WTC11 (cell line): ENCODE measurements around the gene SVOPL. TPM values are rescaled to one million over a fixed set of nuclear protein-coding genes. Genes with fewer than 3 reads are reported as not detected.

ENCODE experiments used
- ATAC-seq: fragments of 200-7000 bp; cut with Tn5 transposase; 2 replicates; pipeline ENCODE4 v1.10.0; 2021; ENCODE audit warnings: mild to moderate bottlenecking, moderate library complexity
- CTCF ChIA-PET: fragments of 300-600 bp; sonication (Branson Sonifier 250); formaldehyde crosslinking; loops from one replicate; lab custom pipeline; 2021; ENCODE audit warnings: antibody characterized with exemption; lab: Charles Lee
- POLR2A ChIA-PET: fragments of 350-600 bp; sonication (Branson Sonifier 250); formaldehyde crosslinking; loops from one replicate; lab custom pipeline; 2021; ENCODE audit warnings: antibody characterized with exemption; lab: Charles Lee
- DNase-seq: peaks from one replicate; pipeline ENCODE4 v3.0.0; 2021; ENCODE audit warnings: low spot score
- H3K27ac Mint-ChIP-seq: 2 replicates; pipeline ENCODE4 v1.8.0; 2021; ENCODE audit warnings: mixed read lengths
- H3K27me3 Mint-ChIP-seq: 2 replicates; pipeline ENCODE4 v1.8.0; 2021; ENCODE audit warnings: low read depth, mild to moderate bottlenecking, moderate library complexity, mixed read lengths
- H3K36me3 Mint-ChIP-seq: 2 replicates; pipeline ENCODE4 v1.8.0; 2021; ENCODE audit warnings: mixed read lengths
- H3K4me1 Mint-ChIP-seq: 2 replicates; pipeline ENCODE4 v1.8.0; 2022; ENCODE audit warnings: mixed read lengths
- H3K4me3 Mint-ChIP-seq: 2 replicates; pipeline ENCODE4 v1.8.0; 2021; ENCODE audit warnings: mild to moderate bottlenecking, moderate library complexity, mixed read lengths
- H3K9me3 Mint-ChIP-seq: 2 replicates; pipeline ENCODE4 v1.8.0; 2021; ENCODE audit warnings: mixed read lengths
- ATF1 ChIP-seq: sonication (generic); formaldehyde crosslinking; IDR thresholded peaks from 2 replicates; pipeline ENCODE4 v1.8.1; 2023; ENCODE audit warnings: mild to moderate bottlenecking, moderate library complexity, missing genetic modification reagents
- ESRRA ChIP-seq: sonication (generic); formaldehyde crosslinking; IDR thresholded peaks from 2 replicates; pipeline ENCODE4 v1.8.1; 2022; ENCODE audit warnings: mild to moderate bottlenecking, missing genetic modification reagents, borderline replicate concordance
- ETV6 ChIP-seq: sonication (generic); formaldehyde crosslinking; IDR thresholded peaks from 2 replicates; pipeline ENCODE4 v1.8.1; 2022; ENCODE audit warnings: mild to moderate bottlenecking, missing genetic modification reagents
- FOXJ3 ChIP-seq: sonication (generic); formaldehyde crosslinking; IDR thresholded peaks from 2 replicates; pipeline ENCODE4 v1.9.0; 2021; ENCODE audit warnings: missing genetic modification reagents, mild to moderate bottlenecking, borderline replicate concordance
- IRF2 ChIP-seq: sonication (generic); formaldehyde crosslinking; IDR thresholded peaks from 2 replicates; pipeline ENCODE4 v1.8.0; 2022; ENCODE audit warnings: low read depth, missing genetic modification reagents, borderline replicate concordance
- JUN ChIP-seq: sonication (generic); formaldehyde crosslinking; IDR thresholded peaks from 2 replicates; pipeline ENCODE4 v1.8.0; 2023; ENCODE audit warnings: mild to moderate bottlenecking, missing genetic modification reagents
- MXD4 ChIP-seq: fragments of 250-450 bp; sonication (Bioruptor Pico); IDR thresholded peaks from 2 replicates; pipeline ENCODE4 v1.8.0; 2021; ENCODE audit warnings: mild to moderate bottlenecking, moderate library complexity, borderline replicate concordance
- NFATC4 ChIP-seq: fragments of 250-450 bp; sonication (Bioruptor Pico); IDR thresholded peaks from 2 replicates; pipeline ENCODE4 v1.9.0; 2021; ENCODE audit warnings: mild to moderate bottlenecking
- NR2C2 ChIP-seq: sonication (generic); formaldehyde crosslinking; IDR thresholded peaks from 2 replicates; pipeline ENCODE4 v1.8.0; 2022; ENCODE audit warnings: mild to moderate bottlenecking, missing genetic modification reagents
- OVOL2 ChIP-seq: fragments of 250-450 bp; sonication (Bioruptor Pico); IDR thresholded peaks from 2 replicates; pipeline ENCODE4 v1.9.0; 2021; ENCODE audit warnings: mild to moderate bottlenecking, borderline replicate concordance
- RORB ChIP-seq: fragments of 250-450 bp; sonication (Bioruptor Pico); IDR thresholded peaks from 2 replicates; pipeline ENCODE4 v1.9.0; 2021; ENCODE audit warnings: mild to moderate bottlenecking
- TCF7 ChIP-seq: sonication (generic); formaldehyde crosslinking; IDR thresholded peaks from 2 replicates; pipeline ENCODE4 v1.8.0; 2022; ENCODE audit warnings: mild to moderate bottlenecking, low read depth, missing genetic modification reagents, moderate library complexity
- TEAD4 ChIP-seq: sonication (generic); formaldehyde crosslinking; IDR thresholded peaks from 2 replicates; pipeline ENCODE4 v1.8.0; 2022; ENCODE audit warnings: mild to moderate bottlenecking, missing genetic modification reagents
- TP53 ChIP-seq: sonication (generic); formaldehyde crosslinking; IDR thresholded peaks from 2 replicates; pipeline ENCODE4 v1.8.1; 2023; ENCODE audit warnings: mild to moderate bottlenecking, missing genetic modification reagents
- ZBTB21 ChIP-seq: sonication (generic); formaldehyde crosslinking; IDR thresholded peaks from 2 replicates; pipeline ENCODE4 v1.8.1; 2023; ENCODE audit warnings: mild to moderate bottlenecking, missing genetic modification reagents, borderline replicate concordance
- ZNF121 ChIP-seq: sonication (generic); formaldehyde crosslinking; IDR thresholded peaks from 2 replicates; pipeline ENCODE4 v1.8.0; 2023; ENCODE audit warnings: missing genetic modification reagents
- ZNF138 ChIP-seq: sonication (generic); formaldehyde crosslinking; conservative IDR thresholded peaks from 2 replicates; pipeline ENCODE4 v1.8.1; 2022; ENCODE audit warnings: mild to moderate bottlenecking, moderate library complexity, missing genetic modification reagents
- ZNF396 ChIP-seq: fragments of 250-450 bp; sonication (Bioruptor Pico); IDR thresholded peaks from 2 replicates; pipeline ENCODE4 v1.8.0; 2021; ENCODE audit warnings: mild to moderate bottlenecking, moderate library complexity, borderline replicate concordance
- ZNF423 ChIP-seq: fragments of 250-450 bp; sonication (Bioruptor Pico); IDR thresholded peaks from 2 replicates; pipeline ENCODE4 v2.1.2; 2022; ENCODE audit warnings: mild to moderate bottlenecking, moderate library complexity
- total RNA-seq: library from RNA; stranded (reverse); gene quantifications from 3 replicates; pipeline ENCODE4 v1.2.3, GENCODE V29; 2021
- TF ChIP-seq, protein P1 (sequence below): sonication (generic); formaldehyde crosslinking; IDR thresholded peaks from 2 replicates; pipeline ENCODE4 v1.8.0; 2022; ENCODE audit warnings: mild to moderate bottlenecking, missing genetic modification reagents
- TF ChIP-seq, protein P2 (sequence below): sonication (generic); formaldehyde crosslinking; IDR thresholded peaks from 2 replicates; pipeline ENCODE4 v1.8.0; 2023; ENCODE audit warnings: mild to moderate bottlenecking, missing genetic modification reagents
- TF ChIP-seq, protein P3 (sequence below): sonication (generic); formaldehyde crosslinking; IDR thresholded peaks from 2 replicates; pipeline ENCODE4 v1.8.0; 2022; ENCODE audit warnings: mild to moderate bottlenecking, missing genetic modification reagents
- TF ChIP-seq, protein P4 (sequence below): sonication (generic); formaldehyde crosslinking; IDR thresholded peaks from 2 replicates; pipeline ENCODE4 v1.8.1; 2023; ENCODE audit warnings: mild to moderate bottlenecking, moderate library complexity, missing genetic modification reagents
- TF ChIP-seq, protein P5 (sequence below): fragments of 250-450 bp; sonication (Bioruptor Pico); IDR thresholded peaks from 2 replicates; pipeline ENCODE4 v2.1.2; 2022; ENCODE audit warnings: mild to moderate bottlenecking, moderate library complexity
- TF ChIP-seq, protein P6 (sequence below): sonication (generic); formaldehyde crosslinking; conservative IDR thresholded peaks from 2 replicates; pipeline ENCODE4 v1.8.1; 2022; ENCODE audit warnings: mild to moderate bottlenecking, missing genetic modification reagents
- TF ChIP-seq, protein P7 (sequence below): sonication (generic); formaldehyde crosslinking; IDR thresholded peaks from 2 replicates; pipeline ENCODE4 v1.8.1; 2023; ENCODE audit warnings: mild to moderate bottlenecking, missing genetic modification reagents
- TF ChIP-seq, protein P8 (sequence below): sonication (generic); formaldehyde crosslinking; IDR thresholded peaks from 2 replicates; pipeline ENCODE4 v1.8.1; 2022; ENCODE audit warnings: low read depth, missing genetic modification reagents, borderline replicate concordance

The SVOPL gene
- total RNA-seq, 1 experiment from 2014 or later = 1.9 TPM

DNA sequence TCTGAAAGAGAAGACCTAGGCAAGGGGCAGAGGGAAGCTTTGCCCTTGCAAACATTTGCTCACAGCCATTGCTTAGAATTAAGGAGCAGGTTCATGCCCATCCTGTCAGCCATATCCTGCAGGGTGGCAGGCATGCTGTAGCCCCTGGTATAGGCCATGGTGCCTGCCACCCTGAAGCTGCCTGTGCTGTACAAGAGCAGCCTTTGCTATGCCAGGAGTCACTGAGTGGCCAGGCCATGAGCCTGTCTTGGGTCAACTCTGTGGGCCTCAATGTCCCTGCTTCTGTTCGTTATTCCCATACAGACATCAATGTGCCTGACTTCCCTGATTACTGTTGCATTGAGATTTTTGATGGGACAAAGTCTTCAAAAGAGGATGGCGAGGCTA is 368 bp upstream of the SVOPL start:
- Mint-ChIP-seq H3K4me3 (no peak overlapping the region), H3K36me3 (no peaks in the 10 kb centered on the region), H3K4me1 (peaks cover 3% of the 10 kb centered on the region)
- CTCF ChIA-PET = interaction anchor here (0.6 kb wide), 1 partner anchor 16 kb away, joined by 3 read pairs; no protein-coding TSS in a partner anchor
- TF ChIP-seq IRF2 (CRISPR knock-in tag) (no peak), ZNF423 (no peak), ZNF396 (CRISPR knock-in tag) (no peak), TCF7 (CRISPR knock-in tag) (no peak), ZNF138 (CRISPR knock-in tag) (no peak), NFATC4 (CRISPR knock-in tag) (no peak), JUN (no peak), ATF1 (CRISPR knock-in tag) (no peak), ZBTB21 (CRISPR knock-in tag) (no peak), RORB (CRISPR knock-in tag) (no peak), TP53 (CRISPR knock-in tag) (no peak), OVOL2 (CRISPR knock-in tag) (no peak), TEAD4 (CRISPR knock-in tag) (no peak)
- TF ChIP-seq, protein P1, sequence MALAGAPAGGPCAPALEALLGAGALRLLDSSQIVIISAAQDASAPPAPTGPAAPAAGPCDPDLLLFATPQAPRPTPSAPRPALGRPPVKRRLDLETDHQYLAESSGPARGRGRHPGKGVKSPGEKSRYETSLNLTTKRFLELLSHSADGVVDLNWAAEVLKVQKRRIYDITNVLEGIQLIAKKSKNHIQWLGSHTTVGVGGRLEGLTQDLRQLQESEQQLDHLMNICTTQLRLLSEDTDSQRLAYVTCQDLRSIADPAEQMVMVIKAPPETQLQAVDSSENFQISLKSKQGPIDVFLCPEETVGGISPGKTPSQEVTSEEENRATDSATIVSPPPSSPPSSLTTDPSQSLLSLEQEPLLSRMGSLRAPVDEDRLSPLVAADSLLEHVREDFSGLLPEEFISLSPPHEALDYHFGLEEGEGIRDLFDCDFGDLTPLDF (CRISPR knock-in tag) = no peak
- TF ChIP-seq, protein P2, sequence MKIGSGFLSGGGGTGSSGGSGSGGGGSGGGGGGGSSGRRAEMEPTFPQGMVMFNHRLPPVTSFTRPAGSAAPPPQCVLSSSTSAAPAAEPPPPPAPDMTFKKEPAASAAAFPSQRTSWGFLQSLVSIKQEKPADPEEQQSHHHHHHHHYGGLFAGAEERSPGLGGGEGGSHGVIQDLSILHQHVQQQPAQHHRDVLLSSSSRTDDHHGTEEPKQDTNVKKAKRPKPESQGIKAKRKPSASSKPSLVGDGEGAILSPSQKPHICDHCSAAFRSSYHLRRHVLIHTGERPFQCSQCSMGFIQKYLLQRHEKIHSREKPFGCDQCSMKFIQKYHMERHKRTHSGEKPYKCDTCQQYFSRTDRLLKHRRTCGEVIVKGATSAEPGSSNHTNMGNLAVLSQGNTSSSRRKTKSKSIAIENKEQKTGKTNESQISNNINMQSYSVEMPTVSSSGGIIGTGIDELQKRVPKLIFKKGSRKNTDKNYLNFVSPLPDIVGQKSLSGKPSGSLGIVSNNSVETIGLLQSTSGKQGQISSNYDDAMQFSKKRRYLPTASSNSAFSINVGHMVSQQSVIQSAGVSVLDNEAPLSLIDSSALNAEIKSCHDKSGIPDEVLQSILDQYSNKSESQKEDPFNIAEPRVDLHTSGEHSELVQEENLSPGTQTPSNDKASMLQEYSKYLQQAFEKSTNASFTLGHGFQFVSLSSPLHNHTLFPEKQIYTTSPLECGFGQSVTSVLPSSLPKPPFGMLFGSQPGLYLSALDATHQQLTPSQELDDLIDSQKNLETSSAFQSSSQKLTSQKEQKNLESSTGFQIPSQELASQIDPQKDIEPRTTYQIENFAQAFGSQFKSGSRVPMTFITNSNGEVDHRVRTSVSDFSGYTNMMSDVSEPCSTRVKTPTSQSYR (CRISPR knock-in tag) = no peak
- TF ChIP-seq, protein P3, sequence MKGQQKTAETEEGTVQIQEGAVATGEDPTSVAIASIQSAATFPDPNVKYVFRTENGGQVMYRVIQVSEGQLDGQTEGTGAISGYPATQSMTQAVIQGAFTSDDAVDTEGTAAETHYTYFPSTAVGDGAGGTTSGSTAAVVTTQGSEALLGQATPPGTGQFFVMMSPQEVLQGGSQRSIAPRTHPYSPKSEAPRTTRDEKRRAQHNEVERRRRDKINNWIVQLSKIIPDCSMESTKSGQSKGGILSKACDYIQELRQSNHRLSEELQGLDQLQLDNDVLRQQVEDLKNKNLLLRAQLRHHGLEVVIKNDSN (CRISPR knock-in tag) = no peak
- TF ChIP-seq, protein P4, sequence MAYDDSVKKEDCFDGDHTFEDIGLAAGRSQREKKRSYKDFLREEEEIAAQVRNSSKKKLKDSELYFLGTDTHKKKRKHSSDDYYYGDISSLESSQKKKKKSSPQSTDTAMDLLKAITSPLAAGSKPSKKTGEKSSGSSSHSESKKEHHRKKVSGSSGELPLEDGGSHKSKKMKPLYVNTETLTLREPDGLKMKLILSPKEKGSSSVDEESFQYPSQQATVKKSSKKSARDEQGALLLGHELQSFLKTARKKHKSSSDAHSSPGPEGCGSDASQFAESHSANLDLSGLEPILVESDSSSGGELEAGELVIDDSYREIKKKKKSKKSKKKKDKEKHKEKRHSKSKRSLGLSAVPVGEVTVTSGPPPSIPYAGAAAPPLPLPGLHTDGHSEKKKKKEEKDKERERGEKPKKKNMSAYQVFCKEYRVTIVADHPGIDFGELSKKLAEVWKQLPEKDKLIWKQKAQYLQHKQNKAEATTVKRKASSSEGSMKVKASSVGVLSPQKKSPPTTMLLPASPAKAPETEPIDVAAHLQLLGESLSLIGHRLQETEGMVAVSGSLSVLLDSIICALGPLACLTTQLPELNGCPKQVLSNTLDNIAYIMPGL = no peak
- TF ChIP-seq, protein P5, sequence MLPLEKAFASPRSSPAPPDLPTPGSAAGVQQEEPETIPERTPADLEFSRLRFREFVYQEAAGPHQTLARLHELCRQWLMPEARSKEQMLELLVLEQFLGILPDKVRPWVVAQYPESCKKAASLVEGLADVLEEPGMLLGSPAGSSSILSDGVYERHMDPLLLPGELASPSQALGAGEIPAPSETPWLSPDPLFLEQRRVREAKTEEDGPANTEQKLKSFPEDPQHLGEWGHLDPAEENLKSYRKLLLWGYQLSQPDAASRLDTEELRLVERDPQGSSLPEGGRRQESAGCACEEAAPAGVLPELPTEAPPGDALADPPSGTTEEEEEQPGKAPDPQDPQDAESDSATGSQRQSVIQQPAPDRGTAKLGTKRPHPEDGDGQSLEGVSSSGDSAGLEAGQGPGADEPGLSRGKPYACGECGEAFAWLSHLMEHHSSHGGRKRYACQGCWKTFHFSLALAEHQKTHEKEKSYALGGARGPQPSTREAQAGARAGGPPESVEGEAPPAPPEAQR = no peak
- TF ChIP-seq, all 79 proteins: peak for 0
- Mint-ChIP-seq H3K9me3 (no peaks in the 10 kb centered on the region; the same call in 1 of the 2 replicates), H3K27ac (no peak overlapping the region), H3K27me3 (no peaks in the 10 kb centered on the region)
- POLR2A ChIA-PET = interaction anchor here (0.7 kb wide), 1 partner anchor 104 kb away, joined by 3 read pairs; no protein-coding TSS in a partner anchor
- ATAC-seq (no peak), DNase-seq (no peak)

DNA sequence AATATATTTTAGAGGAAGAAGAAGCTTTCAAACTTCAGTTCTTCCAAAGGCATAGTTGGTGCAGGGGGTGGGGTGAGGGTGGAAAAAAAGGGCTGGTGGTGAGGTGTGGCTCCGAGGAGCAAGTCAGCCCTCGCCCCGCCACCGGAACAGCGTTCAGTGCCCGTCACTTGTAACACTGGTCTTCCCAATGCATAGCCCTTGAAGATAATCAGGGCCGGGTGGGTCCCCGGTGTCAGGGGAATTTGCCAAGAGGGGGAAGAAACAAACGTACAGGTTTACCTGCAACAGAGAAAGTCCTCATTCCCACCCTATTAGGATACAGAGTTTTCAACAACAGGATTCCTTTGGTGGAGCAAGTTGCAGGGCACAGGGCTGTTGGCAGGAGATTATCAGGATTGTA is 1.5 kb downstream of the SVOPL start:
- Mint-ChIP-seq H3K4me3 (no peak overlapping the region), H3K27ac (no peak overlapping the region), H3K36me3 (no peaks in the 10 kb centered on the region), H3K27me3 (no peaks in the 10 kb centered on the region), H3K9me3 (peaks cover 4% of the 10 kb centered on the region; the same call in 1 of the 2 replicates), H3K4me1 (peaks cover 3% of the 10 kb centered on the region)
- DNase-seq (no peak), ATAC-seq (no peak)
- ChIA-PET CTCF (no interaction called here), POLR2A (no interaction called here)
- no peak for TF ChIP-seq TP53 (CRISPR knock-in tag)
- TF ChIP-seq ETV6 (CRISPR knock-in tag) = no peak
- TF ChIP-seq FOXJ3 (CRISPR knock-in tag) = no peak
- TF ChIP-seq, protein P6, sequence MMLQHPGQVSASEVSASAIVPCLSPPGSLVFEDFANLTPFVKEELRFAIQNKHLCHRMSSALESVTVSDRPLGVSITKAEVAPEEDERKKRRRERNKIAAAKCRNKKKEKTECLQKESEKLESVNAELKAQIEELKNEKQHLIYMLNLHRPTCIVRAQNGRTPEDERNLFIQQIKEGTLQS (CRISPR knock-in tag) = no peak
- no peak for TF ChIP-seq ZNF121
- no peak for TF ChIP-seq NR2C2
- no peak for TF ChIP-seq MXD4 (CRISPR knock-in tag)
- TF ChIP-seq, protein P7, sequence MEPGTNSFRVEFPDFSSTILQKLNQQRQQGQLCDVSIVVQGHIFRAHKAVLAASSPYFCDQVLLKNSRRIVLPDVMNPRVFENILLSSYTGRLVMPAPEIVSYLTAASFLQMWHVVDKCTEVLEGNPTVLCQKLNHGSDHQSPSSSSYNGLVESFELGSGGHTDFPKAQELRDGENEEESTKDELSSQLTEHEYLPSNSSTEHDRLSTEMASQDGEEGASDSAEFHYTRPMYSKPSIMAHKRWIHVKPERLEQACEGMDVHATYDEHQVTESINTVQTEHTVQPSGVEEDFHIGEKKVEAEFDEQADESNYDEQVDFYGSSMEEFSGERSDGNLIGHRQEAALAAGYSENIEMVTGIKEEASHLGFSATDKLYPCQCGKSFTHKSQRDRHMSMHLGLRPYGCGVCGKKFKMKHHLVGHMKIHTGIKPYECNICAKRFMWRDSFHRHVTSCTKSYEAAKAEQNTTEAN (CRISPR knock-in tag) = no peak
- TF ChIP-seq ESRRA (CRISPR knock-in tag) = no peak
- no peak for TF ChIP-seq NFATC4 (CRISPR knock-in tag)
- TF ChIP-seq, protein P8, sequence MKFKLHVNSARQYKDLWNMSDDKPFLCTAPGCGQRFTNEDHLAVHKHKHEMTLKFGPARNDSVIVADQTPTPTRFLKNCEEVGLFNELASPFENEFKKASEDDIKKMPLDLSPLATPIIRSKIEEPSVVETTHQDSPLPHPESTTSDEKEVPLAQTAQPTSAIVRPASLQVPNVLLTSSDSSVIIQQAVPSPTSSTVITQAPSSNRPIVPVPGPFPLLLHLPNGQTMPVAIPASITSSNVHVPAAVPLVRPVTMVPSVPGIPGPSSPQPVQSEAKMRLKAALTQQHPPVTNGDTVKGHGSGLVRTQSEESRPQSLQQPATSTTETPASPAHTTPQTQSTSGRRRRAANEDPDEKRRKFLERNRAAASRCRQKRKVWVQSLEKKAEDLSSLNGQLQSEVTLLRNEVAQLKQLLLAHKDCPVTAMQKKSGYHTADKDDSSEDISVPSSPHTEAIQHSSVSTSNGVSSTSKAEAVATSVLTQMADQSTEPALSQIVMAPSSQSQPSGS (CRISPR knock-in tag) = no peak
